MM.1S (cell line): Measurements from ENCODE around the gene APOC1.
A peak's percentile ranks its signal among the peaks of the same experiment; 100 is the strongest.
"Not testable (repeated sequence)": the region's sequence is repeated elsewhere in the genome, so short reads cannot be mapped to it uniquely, and the experiment has no call there.

Experiments used
- DNase-seq: peaks from one replicate; pipeline ENCODE4 v3.0.0-alpha.2; 2015
- H2AFZ ChIP-seq: fragments of 300-600 bp; sonication (generic); 2 replicates; pipeline ENCODE4 v1.6.0; 2016; ENCODE audit warnings: antibody characterized with exemption, low read length
- H3F3A ChIP-seq: fragments of 300-600 bp; sonication (generic); 2 replicates; pipeline ENCODE4 v1.6.1; 2016; ENCODE audit warnings: mild to moderate bottlenecking, antibody characterized with exemption, low read length, moderate library complexity, mixed read lengths; ENCODE audit not compliant: insufficient read depth
- H3K27ac ChIP-seq: fragments of 300-600 bp; sonication (generic); 2 replicates; pipeline ENCODE4 v1.5.1; 2016; ENCODE audit warnings: mild to moderate bottlenecking, low read length
- H3K27me3 ChIP-seq: fragments of 300-600 bp; sonication (generic); replicated peaks from 2 replicates; pipeline ENCODE4 v1.6.0; 2016; ENCODE audit warnings: low read length; ENCODE audit not compliant: insufficient read depth
- H3K36me3 ChIP-seq: fragments of 300-600 bp; sonication (generic); replicated peaks from 2 replicates; pipeline ENCODE4 v1.6.1; 2016; ENCODE audit warnings: mild to moderate bottlenecking, low read length, mixed read lengths; ENCODE audit not compliant: insufficient read depth
- H3K4me1 ChIP-seq: fragments of 300-600 bp; sonication (generic); 2 replicates; pipeline ENCODE4 v1.6.1; 2016; ENCODE audit warnings: low read length, mixed read lengths
- H3K4me2 ChIP-seq: fragments of 300-600 bp; sonication (generic); 2 replicates; pipeline ENCODE4 v1.6.0; 2016; ENCODE audit warnings: low read depth, low read length
- H3K4me3 ChIP-seq: fragments of 300-600 bp; sonication (generic); 2 replicates; pipeline ENCODE4 v1.5.1; 2016; ENCODE audit warnings: low read length, mixed read lengths
- H3K79me2 ChIP-seq: fragments of 300-600 bp; sonication (generic); 2 replicates; pipeline ENCODE4 v1.6.1; 2016; ENCODE audit warnings: mixed run types, low read length, mixed read lengths
- H3K9ac ChIP-seq: fragments of 300-600 bp; sonication (generic); 2 replicates; pipeline ENCODE4 v1.6.1; 2016; ENCODE audit warnings: low read length, mixed read lengths
- H3K9me2 ChIP-seq: fragments of 300-600 bp; sonication (generic); replicated peaks from 2 replicates; pipeline ENCODE4 v1.6.1; 2016; ENCODE audit warnings: mild to moderate bottlenecking, low read length, mixed read lengths; ENCODE audit not compliant: insufficient read depth
- H3K9me3 ChIP-seq: fragments of 300-600 bp; sonication (generic); replicated peaks from 2 replicates; pipeline ENCODE4 v1.6.1; 2016; ENCODE audit warnings: mild to moderate bottlenecking, low read length, mixed read lengths; ENCODE audit not compliant: insufficient read depth
- H4K20me1 ChIP-seq: fragments of 300-600 bp; sonication (generic); 2 replicates; pipeline ENCODE4 v1.6.1; 2016; ENCODE audit warnings: mild to moderate bottlenecking, low read length, moderate library complexity, mixed read lengths; ENCODE audit not compliant: insufficient read depth
- EZH2 ChIP-seq: fragments of 300-600 bp; sonication (generic); optimal IDR thresholded peaks from 2 replicates; pipeline ENCODE3; 2017; ENCODE audit warnings: low read depth, mild to moderate bottlenecking, antibody characterized with exemption, low read length, mixed read lengths
- EZH2phosphoT487 ChIP-seq: fragments of 300-600 bp; sonication (generic); IDR thresholded peaks from 2 replicates; pipeline ENCODE4 v1.6.1; 2018; ENCODE audit warnings: antibody characterized with exemption, low read length
- TF ChIP-seq, protein P1 (sequence below): fragments of 300-600 bp; sonication (generic); IDR thresholded peaks from 2 replicates; pipeline ENCODE4 v1.5.1; 2016; ENCODE audit warnings: antibody characterized with exemption, low read length, mixed read lengths

APOC1 gene

DNA sequence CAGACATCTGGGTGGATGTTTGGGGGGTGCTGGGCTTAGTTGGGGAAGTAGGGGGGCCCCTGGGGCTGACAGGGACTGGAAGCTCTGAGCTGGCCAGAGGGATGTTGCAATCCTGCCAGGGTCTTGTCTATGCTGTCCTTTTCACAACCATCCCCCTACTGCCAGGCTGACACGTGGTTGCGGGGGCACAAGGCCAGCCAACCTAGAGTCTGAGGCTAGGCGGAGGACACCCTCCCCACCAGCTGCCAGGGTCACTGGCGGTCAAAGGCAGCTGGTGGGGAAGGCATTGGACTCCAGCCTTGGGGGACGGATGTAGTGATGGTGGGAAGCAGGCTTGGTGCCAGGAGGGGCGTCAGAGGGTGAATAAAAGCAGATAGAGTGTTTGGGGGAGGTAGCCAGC, 1.6 kb upstream of the APOC1 start:
- H3K79me2 ChIP-seq, result no peaks in the 10 kb centered on the region
- DNase-seq, result no peak
- no peaks in the 10 kb centered on the region for H3K9me2 ChIP-seq
- H2AFZ ChIP-seq, result no peak overlapping the region
- TF ChIP-seq, protein P1, sequence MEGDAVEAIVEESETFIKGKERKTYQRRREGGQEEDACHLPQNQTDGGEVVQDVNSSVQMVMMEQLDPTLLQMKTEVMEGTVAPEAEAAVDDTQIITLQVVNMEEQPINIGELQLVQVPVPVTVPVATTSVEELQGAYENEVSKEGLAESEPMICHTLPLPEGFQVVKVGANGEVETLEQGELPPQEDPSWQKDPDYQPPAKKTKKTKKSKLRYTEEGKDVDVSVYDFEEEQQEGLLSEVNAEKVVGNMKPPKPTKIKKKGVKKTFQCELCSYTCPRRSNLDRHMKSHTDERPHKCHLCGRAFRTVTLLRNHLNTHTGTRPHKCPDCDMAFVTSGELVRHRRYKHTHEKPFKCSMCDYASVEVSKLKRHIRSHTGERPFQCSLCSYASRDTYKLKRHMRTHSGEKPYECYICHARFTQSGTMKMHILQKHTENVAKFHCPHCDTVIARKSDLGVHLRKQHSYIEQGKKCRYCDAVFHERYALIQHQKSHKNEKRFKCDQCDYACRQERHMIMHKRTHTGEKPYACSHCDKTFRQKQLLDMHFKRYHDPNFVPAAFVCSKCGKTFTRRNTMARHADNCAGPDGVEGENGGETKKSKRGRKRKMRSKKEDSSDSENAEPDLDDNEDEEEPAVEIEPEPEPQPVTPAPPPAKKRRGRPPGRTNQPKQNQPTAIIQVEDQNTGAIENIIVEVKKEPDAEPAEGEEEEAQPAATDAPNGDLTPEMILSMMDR, result no peak
- TF ChIP-seq EZH2phosphoT487, result no peak
- TF ChIP-seq EZH2, result no peak
- no peaks in the 10 kb centered on the region for H3K36me3 ChIP-seq
- H3K4me3 ChIP-seq, result no peak overlapping the region
- H3K4me1 ChIP-seq, result no peaks in the 10 kb centered on the region
- H3K27me3 ChIP-seq, result peaks cover 40% of the 10 kb centered on the region
- no peak overlapping the region for H3K27ac ChIP-seq
- H3K9me3 ChIP-seq, result no peaks in the 10 kb centered on the region
- no peaks in the 10 kb centered on the region for H4K20me1 ChIP-seq
- no peaks in the 10 kb centered on the region for H3F3A ChIP-seq
- H3K4me2 ChIP-seq, result no peak overlapping the region
- H3K9ac ChIP-seq, result no peak overlapping the region

DNA sequence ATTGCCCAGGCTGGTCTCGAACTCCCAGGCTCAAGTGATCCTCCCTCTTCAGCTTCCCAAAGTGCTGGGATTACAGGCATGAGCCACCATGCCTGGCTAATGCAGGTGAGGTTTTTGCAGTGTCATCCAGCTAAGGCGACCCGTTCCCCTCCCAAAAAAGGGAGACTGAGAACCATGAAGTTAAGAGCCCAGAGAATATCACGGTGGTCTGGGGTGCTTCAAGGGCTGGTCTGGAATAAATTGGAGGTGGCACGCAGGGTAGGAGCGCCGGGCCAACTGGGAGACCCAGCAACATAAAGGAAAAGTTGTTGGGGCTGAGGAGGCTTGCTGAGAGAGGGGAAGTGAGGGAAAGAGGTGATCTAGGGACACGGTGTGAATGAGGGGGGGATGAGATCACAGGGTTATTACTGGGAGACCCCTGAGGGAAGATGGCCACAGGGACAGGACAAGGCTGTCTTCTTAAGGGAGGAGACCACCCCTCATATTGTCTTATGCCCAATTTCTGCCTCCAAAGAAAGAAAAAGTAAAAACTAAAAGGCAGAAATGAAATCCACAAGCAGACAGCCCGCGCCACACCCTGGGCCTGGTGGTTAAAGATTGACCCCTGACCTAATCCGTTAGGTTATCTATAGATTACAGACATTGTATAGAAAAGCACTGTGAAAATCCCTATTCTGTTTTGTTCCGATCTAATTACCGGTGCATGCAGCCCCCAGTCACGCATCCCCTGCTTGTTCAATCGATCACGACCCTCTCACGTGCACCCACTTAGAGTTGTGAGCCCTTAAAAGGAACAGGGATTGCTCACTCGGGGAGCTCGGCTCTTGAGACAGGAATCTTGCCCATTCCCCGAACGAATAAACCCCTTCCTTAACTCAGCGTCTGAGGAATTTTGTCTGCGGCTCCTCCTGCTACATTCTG, 636 bp upstream of the APOC1 start:
- H3K9me2 ChIP-seq, H3F3A ChIP-seq, H3K9ac ChIP-seq, H2AFZ ChIP-seq, DNase-seq, H3K79me2 ChIP-seq, H4K20me1 ChIP-seq, H3K27ac ChIP-seq, H3K36me3 ChIP-seq, H3K4me1 ChIP-seq, H3K4me3 ChIP-seq, H3K9me3 ChIP-seq: not testable (repeated sequence)
- Histone ChIP-seq H3K4me2 (peak overlapping the region; percentile 94; the same call in 1 of the 2 replicates), H3K27me3 (peaks cover 38% of the 10 kb centered on the region)

DNA sequence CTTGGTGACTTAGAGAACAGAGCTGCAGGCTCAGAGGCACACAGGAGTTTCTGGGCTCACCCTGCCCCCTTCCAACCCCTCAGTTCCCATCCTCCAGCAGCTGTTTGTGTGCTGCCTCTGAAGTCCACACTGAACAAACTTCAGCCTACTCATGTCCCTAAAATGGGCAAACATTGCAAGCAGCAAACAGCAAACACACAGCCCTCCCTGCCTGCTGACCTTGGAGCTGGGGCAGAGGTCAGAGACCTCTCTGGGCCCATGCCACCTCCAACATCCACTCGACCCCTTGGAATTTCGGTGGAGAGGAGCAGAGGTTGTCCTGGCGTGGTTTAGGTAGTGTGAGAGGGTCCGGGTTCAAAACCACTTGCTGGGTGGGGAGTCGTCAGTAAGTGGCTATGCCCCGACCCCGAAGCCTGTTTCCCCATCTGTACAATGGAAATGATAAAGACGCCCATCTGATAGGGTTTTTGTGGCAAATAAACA, 9.9 kb downstream of the APOC1 start:
- Histone ChIP-seq H3K4me2 (no peak overlapping the region), H3K4me3 (no peak overlapping the region), H3K79me2 (no peaks in the 10 kb centered on the region), H3K27me3 (peaks cover 33% of the 10 kb centered on the region), H3K9me3 (no peaks in the 10 kb centered on the region), H3K9ac (no peak overlapping the region), H2AFZ (no peak overlapping the region), H3K4me1 (no peaks in the 10 kb centered on the region), H3K9me2 (no peaks in the 10 kb centered on the region), H3F3A (no peaks in the 10 kb centered on the region), H4K20me1 (no peaks in the 10 kb centered on the region), H3K27ac (no peak overlapping the region), H3K36me3 (no peaks in the 10 kb centered on the region)
- TF ChIP-seq EZH2phosphoT487 (no peak), EZH2 (no peak)
- TF ChIP-seq, protein P1, result no peak
- no peak for DNase-seq
